ENCODE data around the gene ZCCHC2.

DNA sequence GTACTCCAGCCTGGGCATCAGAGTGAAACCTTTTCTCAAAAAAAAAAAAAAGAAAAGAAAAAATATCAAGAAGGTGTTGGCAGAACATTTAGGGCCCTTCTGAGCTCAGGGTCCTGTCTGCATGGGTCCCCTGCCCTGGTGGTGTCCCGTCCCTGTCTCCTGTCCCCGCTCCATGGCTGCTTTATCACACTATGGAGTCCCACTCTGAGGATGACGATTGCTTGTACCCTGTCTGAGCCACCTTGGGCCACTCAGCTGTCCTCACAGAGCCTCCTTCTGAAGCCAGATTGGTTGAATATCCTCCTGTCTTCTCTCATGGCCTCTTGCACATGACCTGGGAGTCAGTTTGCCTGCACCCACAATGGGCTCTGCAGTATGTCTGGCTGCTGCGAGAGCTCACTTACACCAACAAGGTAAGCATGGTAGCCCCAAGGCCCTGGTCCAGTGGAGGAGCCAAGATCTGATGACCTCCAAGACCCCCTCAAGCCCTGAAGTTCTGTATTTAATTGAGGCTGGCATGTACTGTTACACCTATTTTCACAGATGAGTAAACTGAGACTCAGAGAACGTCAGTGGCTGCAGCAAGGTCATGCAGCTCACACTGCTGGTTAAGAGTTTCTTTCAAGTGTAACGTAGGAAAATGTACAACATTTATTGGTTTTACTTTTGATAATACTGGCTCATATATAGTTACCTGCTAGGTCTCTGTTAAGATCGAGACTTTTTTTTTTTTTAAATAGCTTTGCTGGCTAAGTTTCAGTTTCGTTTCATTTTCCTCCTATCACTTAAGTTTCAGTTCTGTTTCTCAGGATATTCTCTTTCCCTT, 16.9 kb upstream of the ZCCHC2 start:
- TF ChIP-seq MAFK (conservative IDR thresholded peaks at IDR 0.05 in 1 of 2, IDR thresholded peaks at IDR 0.05 in 1 of 2; ENCODE audit: low read length in 2 of 2) (no peak), CBX5 (CRISPR knock-in tag; IDR thresholded peaks at IDR 0.05; ENCODE audit: borderline replicate concordance) (no peak)
